HL-60 (cell line): ENCODE measurements around the gene FAM170B.

Experiments
- POLR2AphosphoS5 ChIP-seq: IDR thresholded peaks from 2 replicates; pipeline ENCODE4 v1.6.1; 2012; ENCODE audit warnings: low read depth
- TF ChIP-seq, protein P1 (sequence below): IDR thresholded peaks from one replicate; pipeline ENCODE4 v1.5.1; 2011; ENCODE audit warnings: low read length, control low read depth, inconsistent platforms; ENCODE audit not compliant: insufficient read depth

GRCh38 chr10:49152663-49153062 lies 18.8 kb upstream of the FAM170B start:
- TF ChIP-seq, protein P1, sequence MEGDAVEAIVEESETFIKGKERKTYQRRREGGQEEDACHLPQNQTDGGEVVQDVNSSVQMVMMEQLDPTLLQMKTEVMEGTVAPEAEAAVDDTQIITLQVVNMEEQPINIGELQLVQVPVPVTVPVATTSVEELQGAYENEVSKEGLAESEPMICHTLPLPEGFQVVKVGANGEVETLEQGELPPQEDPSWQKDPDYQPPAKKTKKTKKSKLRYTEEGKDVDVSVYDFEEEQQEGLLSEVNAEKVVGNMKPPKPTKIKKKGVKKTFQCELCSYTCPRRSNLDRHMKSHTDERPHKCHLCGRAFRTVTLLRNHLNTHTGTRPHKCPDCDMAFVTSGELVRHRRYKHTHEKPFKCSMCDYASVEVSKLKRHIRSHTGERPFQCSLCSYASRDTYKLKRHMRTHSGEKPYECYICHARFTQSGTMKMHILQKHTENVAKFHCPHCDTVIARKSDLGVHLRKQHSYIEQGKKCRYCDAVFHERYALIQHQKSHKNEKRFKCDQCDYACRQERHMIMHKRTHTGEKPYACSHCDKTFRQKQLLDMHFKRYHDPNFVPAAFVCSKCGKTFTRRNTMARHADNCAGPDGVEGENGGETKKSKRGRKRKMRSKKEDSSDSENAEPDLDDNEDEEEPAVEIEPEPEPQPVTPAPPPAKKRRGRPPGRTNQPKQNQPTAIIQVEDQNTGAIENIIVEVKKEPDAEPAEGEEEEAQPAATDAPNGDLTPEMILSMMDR: no peak
- no peak for TF ChIP-seq POLR2AphosphoS5
